Hematopoietic multipotent progenitor cell treated with erythropoietin and hydrocortisone succinate and interleukin-3 and kit ligand, for 17 days (in vitro differentiated cells): ENCODE results near the gene DOCK9.

Source experiments
- DNase-seq: peaks from one replicate; pipeline ENCODE4 v3.0.0-alpha.2; 2015; ENCODE audit warnings: low spot score

DOCK9 gene

GRCh38 chr13:98888222-98888889 lies 89.5 kb downstream of the DOCK9 start:
- no peak for DNase-seq

- no peak for DNase-seq
Measured at GRCh38 chr13:98886587-98887230, 91.2 kb downstream of the DOCK9 start.

- DNase-seq = no peak
Measured at GRCh38 chr13:98885600-98885999, 92.3 kb downstream of the DOCK9 start.

GRCh38 chr13:98883998-98884397 lies 93.9 kb downstream of the DOCK9 start:
- DNase-seq = no peak

GRCh38 chr13:98881390-98881789 lies 96.5 kb downstream of the DOCK9 start:
- DNase-seq = no peak

- no peak for DNase-seq
Measured at GRCh38 chr13:98880677-98881076, 97.2 kb downstream of the DOCK9 start.

- no peak for DNase-seq
Measured at GRCh38 chr13:98879957-98880356, 97.9 kb downstream of the DOCK9 start.

GRCh38 chr13:98879127-98879520 lies 98.7 kb downstream of the DOCK9 start:
- DNase-seq = no peak

- DNase-seq = no peak
Measured at GRCh38 chr13:98878486-98879126, 99.3 kb downstream of the DOCK9 start.

- no peak for DNase-seq
Measured at GRCh38 chr13:98877936-98878335, 99.9 kb downstream of the DOCK9 start.

- DNase-seq = no peak
Measured at GRCh38 chr13:98877466-98877865, 100.4 kb downstream of the DOCK9 start.

- DNase-seq = no peak
Measured at GRCh38 chr13:98875146-98875729, 102.6 kb downstream of the DOCK9 start.

GRCh38 chr13:98874029-98874397 lies 103.9 kb downstream of the DOCK9 start:
- no peak for DNase-seq

GRCh38 chr13:98873377-98874028 lies 104.4 kb downstream of the DOCK9 start:
- DNase-seq = no peak

- no peak for DNase-seq
Measured at GRCh38 chr13:98871727-98872126, 106.1 kb downstream of the DOCK9 start.

GRCh38 chr13:98869408-98870090 lies 108.3 kb downstream of the DOCK9 start:
- no peak for DNase-seq

- no peak for DNase-seq
Measured at GRCh38 chr13:98868932-98869331, 108.9 kb downstream of the DOCK9 start.

- DNase-seq = no peak
Measured at GRCh38 chr13:98866882-98867281, 111.0 kb downstream of the DOCK9 start.

GRCh38 chr13:98860491-98860890 lies 117.4 kb downstream of the DOCK9 start:
- DNase-seq = no peak

GRCh38 chr13:98858191-98858590 lies 119.7 kb downstream of the DOCK9 start:
- no peak for DNase-seq

GRCh38 chr13:98856983-98857382 lies 120.9 kb downstream of the DOCK9 start:
- no peak for DNase-seq

GRCh38 chr13:98854448-98854847 lies 123.4 kb downstream of the DOCK9 start:
- DNase-seq = no peak
